HepG2 (cell line): ENCODE measurements around the gene TCTA. TPM values are rescaled to one million over a fixed set of nuclear protein-coding genes. Genes with fewer than 3 reads are reported as not detected.
A peak's percentile ranks its signal among the peaks of the same experiment; 100 is the strongest.

Experiments
- ATAC-seq: fragments of 200-7000 bp; cut with Tn5 transposase; 3 replicates; pipeline ENCODE4 v1.9.1; 2020; ENCODE audit warnings: mild to moderate bottlenecking, moderate library complexity
- BruUV-seq: library from RNA; stranded (reverse); fragments of 400-500 nt; replicated peaks from 2 replicates; lab custom pipeline; 2021; lab: Mats Ljungman, UMichigan
- CTCF ChIA-PET: fragments of 300-600 bp; formaldehyde crosslinking; extraction: SDS; loops from one replicate; lab custom pipeline; 2021; ENCODE audit warnings: low total read pairs, inconsistent platforms, low intra/inter-chr PET ratio; lab: Yijun Ruan, JAX
- POLR2A ChIA-PET: fragments of 350-600 bp; sonication (Branson Sonifier 250); formaldehyde crosslinking; loops from one replicate; lab custom pipeline; 2020; ENCODE audit warnings: antibody characterized with exemption, inconsistent platforms; lab: Yijun Ruan, JAX
- DNase-seq: peaks from one replicate; pipeline ENCODE4 v3.0.0-alpha.2; 2015; ENCODE audit warnings: low spot score
- FAIRE-seq: peaks from 3 replicates; lab custom pipeline; 2011; peaks lifted over from hg19 to GRCh38; lab: Jason Lieb, UNC
- H2AFZ ChIP-seq: one replicate; pipeline ENCODE4 v1.6.1; 2011; ENCODE audit warnings: low read length, inconsistent platforms
- H3K27ac ChIP-seq: fragments of 300-600 bp; 3 replicates; pipeline ENCODE4 v1.8.0; 2011; ENCODE audit warnings: mixed run types, mild to moderate bottlenecking, mixed read lengths, low read length, inconsistent platforms; ENCODE audit not compliant: insufficient read depth; ENCODE audit errors: extremely low read length
- H3K27me3 ChIP-seq, 2 experiments: fragments of 200-600 bp in 1 of 2; 2 replicates in 1 of 2; 3 replicates in 1 of 2; pipeline versions ENCODE4 v1.6.0 to v1.8.0; 2011; ENCODE audit warnings: low read length in 2 of 2, mild to moderate bottlenecking in 2 of 2, moderate library complexity in 2 of 2, inconsistent platforms in 1 of 2; ENCODE audit not compliant: insufficient read depth in 2 of 2, control insufficient read depth in 1 of 2
- H3K36me3 ChIP-seq, 2 experiments: fragments of 200-600 bp in 1 of 2; replicated peaks in 1 of 2; 2 replicates in 1 of 2; 3 replicates in 1 of 2; pipeline versions ENCODE4 v1.5.1 to v1.8.0; 2011; ENCODE audit warnings: low read length in 2 of 2, inconsistent platforms in 1 of 2; ENCODE audit not compliant: insufficient read depth in 2 of 2, control insufficient read depth in 1 of 2
- H3K4me1 ChIP-seq: 2 replicates; pipeline ENCODE4 v1.5.1; 2012; ENCODE audit warnings: low read length, inconsistent platforms; ENCODE audit not compliant: insufficient read depth
- H3K4me2 ChIP-seq: 2 replicates; pipeline ENCODE4 v1.6.0; 2011; ENCODE audit warnings: low read depth, low read length, inconsistent platforms
- H3K4me3 ChIP-seq, 3 experiments: fragments of 200-600 bp in 1 of 3; sonication (generic), shearing (Covaris generic) in 1 of 3; replicated peaks in 1 of 3; 2 replicates each; pipeline ENCODE4 v1.5.1; 2011 to 2016; ENCODE audit warnings: low read length in 3 of 3, inconsistent platforms in 2 of 3, low read depth in 2 of 3, mild to moderate bottlenecking in 2 of 3, control low read depth in 1 of 3, mixed read lengths in 1 of 3; ENCODE audit not compliant: insufficient read depth in 1 of 3
- H3K79me2 ChIP-seq: one replicate; pipeline ENCODE4 v1.6.1; 2011; ENCODE audit warnings: low read length, inconsistent platforms; ENCODE audit not compliant: insufficient read depth
- H3K9ac ChIP-seq: 2 replicates; pipeline ENCODE4 v1.6.0; 2011; ENCODE audit warnings: mild to moderate bottlenecking, low read depth, low read length, inconsistent platforms; ENCODE audit not compliant: insufficient read depth
- H3K9me3 ChIP-seq: 2 replicates; pipeline ENCODE4 v1.5.1; 2012; ENCODE audit warnings: mild to moderate bottlenecking, low read length
- H4K20me1 ChIP-seq: 2 replicates; pipeline ENCODE4 v1.6.0; 2011; ENCODE audit warnings: inconsistent platforms, mild to moderate bottlenecking, low read length, moderate library complexity; ENCODE audit not compliant: insufficient read depth
- ARNT ChIP-seq: fragments of 450-650 bp; IDR thresholded peaks from 2 replicates; pipeline ENCODE4 v1.6.1; 2017
- SYNCRIP ChIP-seq: fragments of 200-400 bp; formaldehyde crosslinking; IDR thresholded peaks from 2 replicates; pipeline ENCODE4 v1.6.1; 2018; ENCODE audit warnings: mild to moderate bottlenecking, low read depth, low read length; ENCODE audit not compliant: insufficient read depth
- ZNF513 ChIP-seq: sonication (generic); formaldehyde crosslinking; conservative IDR thresholded peaks from 2 replicates; pipeline ENCODE4 v1.5.0; 2020; ENCODE audit warnings: missing genetic modification reagents
- ZNF770 ChIP-seq: sonication (generic); formaldehyde crosslinking; IDR thresholded peaks from 2 replicates; pipeline ENCODE4 v1.5.0; 2020; ENCODE audit warnings: mild to moderate bottlenecking, missing genetic modification reagents
- WGBS: methylation state at CpG from one replicate; pipeline ENCODE4 v1.1.6; 2017; ENCODE audit warnings: low lambda C conversion rate; 5-methylcytosine and 5-hydroxymethylcytosine counted together
- in situ Hi-C: cut with HindIII; loops from 2 replicates; pipeline ENCODE4 v1.10.0; 2017; ENCODE audit warnings: low pct_unique_long_range_greater_than_20kb; ENCODE audit not compliant: extremely low pct_ligation_motif_present
- intact Hi-C: fragments of 100-400 bp; cut with micrococcal nuclease; formaldehyde crosslinking; loops from one replicate; pipeline ENCODE4 v1.10.0; 2022; ENCODE audit not compliant: unreplicated experiment
- polyA plus RNA-seq, 8 experiments: library from polyadenylated mRNA; depleted of rRNA in 3 of 8; stranded (reverse) in 7 of 8; unstranded in 1 of 8; fragments of >200 nt; fragmentation: Illumina TruSeq in 4 of 8; extraction: Trizol in 4 of 8; gene quantifications; 2 replicates each; pipeline versions ENCODE4 v1.2.1 to v1.2.3, GENCODE V29; 2011 to 2016; ENCODE audit warnings: low read depth in 4 of 8, missing spikeins in 1 of 8, mixed read lengths in 1 of 8; ENCODE audit not compliant: insufficient read depth in 1 of 8
- total RNA-seq, 5 experiments: library from RNA; depleted of rRNA; stranded (reverse); fragments of >200 nt; fragmentation: Illumina TruSeq; extraction: Trizol; gene quantifications; 2 replicates each; pipeline ENCODE4 v1.2.3, GENCODE V29; 2016; ENCODE audit warnings: low read depth in 1 of 5

TCTA gene
- total and polyA plus RNA-seq, 2 of the 13 experiments (the other 11 are each of a cell fraction or from before 2014, with no cell fraction given) = 8.3 to 13.2 TPM

- no peak for TF ChIP-seq ZNF513 (CRISPR knock-in tag)
- TF ChIP-seq ARNT = no peak
- TF ChIP-seq, all 625 proteins: peak for 3
Observed at GRCh38 chr3:49377483-49377882, 34.7 kb upstream of the TCTA start (continued).

DNA sequence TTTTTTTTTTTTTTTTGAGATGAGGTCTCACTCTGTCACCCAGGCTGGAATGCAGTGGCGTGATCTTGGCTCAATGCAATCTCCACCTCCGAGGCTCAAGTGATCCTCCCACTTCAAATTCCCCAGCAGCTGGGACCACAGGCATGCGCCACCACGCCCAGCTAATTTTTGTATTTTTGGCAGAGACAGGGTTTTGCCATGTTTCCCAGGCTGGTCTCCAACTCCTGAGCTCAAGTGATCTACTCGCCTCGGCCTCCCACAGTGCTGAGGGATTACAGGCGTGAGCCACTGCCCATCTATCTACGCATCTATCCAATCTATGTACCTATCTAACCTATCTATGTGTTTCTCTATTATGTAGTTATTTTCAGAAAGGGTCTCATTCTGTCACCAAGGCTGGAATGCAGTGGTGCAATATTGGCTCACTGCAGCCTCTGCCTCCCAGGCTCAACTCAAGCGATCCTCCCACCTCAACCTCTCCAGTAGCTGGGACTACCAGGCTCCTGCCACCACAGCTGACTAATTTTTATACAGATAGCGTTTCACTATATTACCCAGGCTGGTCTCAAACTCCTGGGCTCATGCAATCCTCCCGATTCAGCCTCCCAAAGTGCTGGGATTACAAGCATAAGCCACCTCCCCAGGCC is 33.9 kb upstream of the TCTA start:
- Histone ChIP-seq H3K9ac (no peak overlapping the region), H3K4me1 (peaks cover 45% of the 10 kb centered on the region), H2AFZ (no peak overlapping the region), H3K27ac (no peak overlapping the region), H4K20me1 (peaks cover 27% of the 10 kb centered on the region), H3K79me2 (peaks cover 85% of the 10 kb centered on the region), H3K9me3 (no peaks in the 10 kb centered on the region), H3K4me2 (no peak overlapping the region), H3K27me3 (no peaks in the 10 kb centered on the region), H3K36me3 (peaks cover 3 to 22% of the 10 kb centered on the region in 2 experiments; a peak in 4 of 5 replicates), H3K4me3 (no peak overlapping the region)
- ATAC-seq (peak; percentile 53), FAIRE-seq (no peak), DNase-seq (peak; percentile 18)
- intact Hi-C loops = no loop called here
- in situ Hi-C loops = no loop called here
- no TSS peak for BruUV-seq
- TF ChIP-seq SYNCRIP = no peak
- TF ChIP-seq ZNF770 (CRISPR knock-in tag) = peak; percentile 72
- ChIA-PET CTCF (no interaction called here), POLR2A (interaction anchor here (1.3 kb wide), 2 partner anchors 20 to 39 kb away, joined by 4 to 5 read pairs; partner anchors contain the start of gene USP4)
- WGBS = 90% methylated on average over 11 of the region's 11 CpGs
